HepG2 (cell line): ENCODE data around the gene HIBADH. TPM values are rescaled to one million over a fixed set of nuclear protein-coding genes. Genes with fewer than 3 reads are reported as not detected.
"Not testable (repeated sequence)": the region's sequence is repeated elsewhere in the genome, so short reads cannot be mapped to it uniquely, and the experiment has no call there.

ENCODE experiments used
- ATAC-seq: fragments of 200-7000 bp; cut with Tn5 transposase; 3 replicates; pipeline ENCODE4 v1.9.1; 2020; ENCODE audit warnings: mild to moderate bottlenecking, moderate library complexity
- BruUV-seq: library from RNA; stranded (reverse); fragments of 400-500 nt; replicated peaks from 2 replicates; lab custom pipeline; 2021; lab: Mats Ljungman, UMichigan
- CTCF ChIA-PET: fragments of 300-600 bp; formaldehyde crosslinking; extraction: SDS; loops from one replicate; lab custom pipeline; 2021; ENCODE audit warnings: low total read pairs, inconsistent platforms, low intra/inter-chr PET ratio; lab: Yijun Ruan, JAX
- POLR2A ChIA-PET: fragments of 350-600 bp; sonication (Branson Sonifier 250); formaldehyde crosslinking; loops from one replicate; lab custom pipeline; 2020; ENCODE audit warnings: antibody characterized with exemption, inconsistent platforms; lab: Yijun Ruan, JAX
- DNase-seq: peaks from one replicate; pipeline ENCODE4 v3.0.0-alpha.2; 2015; ENCODE audit warnings: low spot score
- FAIRE-seq: peaks from 3 replicates; lab custom pipeline; 2011; peaks lifted over from hg19 to GRCh38; lab: Jason Lieb, UNC
- H2AFZ ChIP-seq: one replicate; pipeline ENCODE4 v1.6.1; 2011; ENCODE audit warnings: low read length, inconsistent platforms
- H3K27ac ChIP-seq: fragments of 300-600 bp; 3 replicates; pipeline ENCODE4 v1.8.0; 2011; ENCODE audit warnings: mixed run types, mild to moderate bottlenecking, mixed read lengths, low read length, inconsistent platforms; ENCODE audit not compliant: insufficient read depth; ENCODE audit errors: extremely low read length
- H3K27me3 ChIP-seq, 2 experiments: fragments of 200-600 bp in 1 of 2; 2 replicates in 1 of 2; 3 replicates in 1 of 2; pipeline versions ENCODE4 v1.6.0 to v1.8.0; 2011; ENCODE audit warnings: low read length in 2 of 2, mild to moderate bottlenecking in 2 of 2, moderate library complexity in 2 of 2, inconsistent platforms in 1 of 2; ENCODE audit not compliant: insufficient read depth in 2 of 2, control insufficient read depth in 1 of 2
- H3K36me3 ChIP-seq, 2 experiments: fragments of 200-600 bp in 1 of 2; replicated peaks in 1 of 2; 2 replicates in 1 of 2; 3 replicates in 1 of 2; pipeline versions ENCODE4 v1.5.1 to v1.8.0; 2011; ENCODE audit warnings: low read length in 2 of 2, inconsistent platforms in 1 of 2; ENCODE audit not compliant: insufficient read depth in 2 of 2, control insufficient read depth in 1 of 2
- H3K4me1 ChIP-seq: 2 replicates; pipeline ENCODE4 v1.5.1; 2012; ENCODE audit warnings: low read length, inconsistent platforms; ENCODE audit not compliant: insufficient read depth
- H3K4me2 ChIP-seq: 2 replicates; pipeline ENCODE4 v1.6.0; 2011; ENCODE audit warnings: low read depth, low read length, inconsistent platforms
- H3K4me3 ChIP-seq, 3 experiments: fragments of 200-600 bp in 1 of 3; sonication (generic), shearing (Covaris generic) in 1 of 3; replicated peaks in 1 of 3; 2 replicates each; pipeline ENCODE4 v1.5.1; 2011 to 2016; ENCODE audit warnings: low read length in 3 of 3, inconsistent platforms in 2 of 3, low read depth in 2 of 3, mild to moderate bottlenecking in 2 of 3, control low read depth in 1 of 3, mixed read lengths in 1 of 3; ENCODE audit not compliant: insufficient read depth in 1 of 3
- H3K79me2 ChIP-seq: one replicate; pipeline ENCODE4 v1.6.1; 2011; ENCODE audit warnings: low read length, inconsistent platforms; ENCODE audit not compliant: insufficient read depth
- H3K9ac ChIP-seq: 2 replicates; pipeline ENCODE4 v1.6.0; 2011; ENCODE audit warnings: mild to moderate bottlenecking, low read depth, low read length, inconsistent platforms; ENCODE audit not compliant: insufficient read depth
- H3K9me3 ChIP-seq: 2 replicates; pipeline ENCODE4 v1.5.1; 2012; ENCODE audit warnings: mild to moderate bottlenecking, low read length
- H4K20me1 ChIP-seq: 2 replicates; pipeline ENCODE4 v1.6.0; 2011; ENCODE audit warnings: inconsistent platforms, mild to moderate bottlenecking, low read length, moderate library complexity; ENCODE audit not compliant: insufficient read depth
- ARID5B ChIP-seq: IDR thresholded peaks from 2 replicates; pipeline ENCODE4 v1.4.0; 2020; ENCODE audit warnings: mild to moderate bottlenecking, missing genetic modification reagents
- CEBPG ChIP-seq: IDR thresholded peaks from 2 replicates; pipeline ENCODE4 v1.6.1; 2016
- GATAD2A ChIP-seq: IDR thresholded peaks from 2 replicates; pipeline ENCODE4 v1.6.1; 2016
- HOMEZ ChIP-seq: IDR thresholded peaks from 2 replicates; pipeline ENCODE4 v1.6.1; 2016; ENCODE audit warnings: low read depth
- NR1H2 ChIP-seq: sonication (generic); formaldehyde crosslinking; IDR thresholded peaks from 2 replicates; pipeline ENCODE4 v1.8.1; 2022; ENCODE audit warnings: low read depth, missing genetic modification reagents, borderline replicate concordance
- SALL1 ChIP-seq: sonication (generic); formaldehyde crosslinking; IDR thresholded peaks from 2 replicates; pipeline ENCODE4 v1.8.0; 2022; ENCODE audit warnings: mild to moderate bottlenecking, missing genetic modification reagents
- ZC3H4 ChIP-seq: sonication (generic); formaldehyde crosslinking; IDR thresholded peaks from 2 replicates; pipeline ENCODE4 v1.4.0; 2020; ENCODE audit warnings: missing genetic modification reagents, borderline replicate concordance
- ZMYM4 ChIP-seq: sonication (generic); formaldehyde crosslinking; IDR thresholded peaks from 2 replicates; pipeline ENCODE4 v1.8.1; 2023; ENCODE audit warnings: mild to moderate bottlenecking, missing genetic modification reagents
- ZNF770 ChIP-seq: sonication (generic); formaldehyde crosslinking; IDR thresholded peaks from 2 replicates; pipeline ENCODE4 v1.5.0; 2020; ENCODE audit warnings: mild to moderate bottlenecking, missing genetic modification reagents
- WGBS: methylation state at CpG from one replicate; pipeline ENCODE4 v1.1.6; 2017; ENCODE audit warnings: low lambda C conversion rate; 5-methylcytosine and 5-hydroxymethylcytosine counted together
- in situ Hi-C: cut with HindIII; loops from 2 replicates; pipeline ENCODE4 v1.10.0; 2017; ENCODE audit warnings: low pct_unique_long_range_greater_than_20kb; ENCODE audit not compliant: extremely low pct_ligation_motif_present
- intact Hi-C: fragments of 100-400 bp; cut with micrococcal nuclease; formaldehyde crosslinking; loops from one replicate; pipeline ENCODE4 v1.10.0; 2022; ENCODE audit not compliant: unreplicated experiment
- polyA plus RNA-seq, 8 experiments: library from polyadenylated mRNA; depleted of rRNA in 3 of 8; stranded (reverse) in 7 of 8; unstranded in 1 of 8; fragments of >200 nt; fragmentation: Illumina TruSeq in 4 of 8; extraction: Trizol in 4 of 8; gene quantifications; 2 replicates each; pipeline versions ENCODE4 v1.2.1 to v1.2.3, GENCODE V29; 2011 to 2016; ENCODE audit warnings: low read depth in 4 of 8, missing spikeins in 1 of 8, mixed read lengths in 1 of 8; ENCODE audit not compliant: insufficient read depth in 1 of 8
- total RNA-seq, 5 experiments: library from RNA; depleted of rRNA; stranded (reverse); fragments of >200 nt; fragmentation: Illumina TruSeq; extraction: Trizol; gene quantifications; 2 replicates each; pipeline ENCODE4 v1.2.3, GENCODE V29; 2016; ENCODE audit warnings: low read depth in 1 of 5

HIBADH gene
- total and polyA plus RNA-seq, 2 of the 13 experiments (the other 11 are each of a cell fraction or from before 2014, with no cell fraction given) = 49.9 to 59.5 TPM

- no peak overlapping the region for H3K27ac ChIP-seq
- intact Hi-C loops = loop anchor here (5.0 kb wide), 1 partner anchor 343 kb away; no protein-coding TSS in a partner anchor
These were observed 83.1 kb downstream of the HIBADH start for GRCh38 chr7:27579565-27579964.

GRCh38 chr7:27578169-27578568, 84.5 kb downstream of the HIBADH start:
- H3K9me3 ChIP-seq, ATAC-seq, DNase-seq, H3K4me3 ChIP-seq, H3K27me3 ChIP-seq, CTCF ChIA-PET, H3K27ac ChIP-seq, H2AFZ ChIP-seq, H3K36me3 ChIP-seq, H4K20me1 ChIP-seq, H3K79me2 ChIP-seq, H3K9ac ChIP-seq, H3K4me2 ChIP-seq, POLR2A ChIA-PET, BruUV-seq: not testable (repeated sequence)
- 56% methylated on average over 7 of the region's 7 CpGs for WGBS
- in situ Hi-C loops = loop anchor here (5.0 to 10.0 kb wide), 2 partner anchors 341 to 373 kb away; partner anchors contain the start of gene HOXA13
- intact Hi-C loops = loop anchor here (5.0 kb wide), 1 partner anchor 344 kb away; no protein-coding TSS in a partner anchor
- FAIRE-seq = peak; percentile 67
- H3K4me1 ChIP-seq = peaks cover 27% of the 10 kb centered on the region
- TF ChIP-seq ARID5B (CRISPR knock-in tag) (peak; percentile 55; the same call in 1 of the 2 replicates), CEBPG (peak; percentile 91), HOMEZ (CRISPR knock-in tag) (peak; percentile 37; the same call in 1 of the 2 replicates), ZNF770 (0 out of 2 replicates have a peak, but pooled peaks have one; percentile 23), GATAD2A (CRISPR knock-in tag) (peak; percentile 34; the same call in 1 of the 2 replicates), ZMYM4 (CRISPR knock-in tag) (0 out of 2 replicates have a peak, but pooled peaks have one; percentile 21), SALL1 (CRISPR knock-in tag) (peak; percentile 29; the same call in 1 of the 2 replicates)

More at GRCh38 chr7:27579565-27579964, 83.1 kb downstream of the HIBADH start:
- H3K79me2 ChIP-seq = no peaks in the 10 kb centered on the region
- no peaks in the 10 kb centered on the region for H4K20me1 ChIP-seq
- no peak overlapping the region for H3K4me3 ChIP-seq
- H3K36me3 ChIP-seq = no peaks in the 10 kb centered on the region; a peak in 2 of 5 replicates
- no peak overlapping the region for H2AFZ ChIP-seq
- in situ Hi-C loops = loop anchor here (5.0 to 10.0 kb wide), 2 partner anchors 342 to 375 kb away; partner anchors contain the start of gene HOXA13
- peaks cover 27% of the 10 kb centered on the region for H3K4me1 ChIP-seq
- no peaks in the 10 kb centered on the region for H3K27me3 ChIP-seq
- FAIRE-seq = no peak
- no peak overlapping the region for H3K9ac ChIP-seq
- TF ChIP-seq ZC3H4 (CRISPR knock-in tag) (no peak), NR1H2 (CRISPR knock-in tag) (no peak)
- WGBS = 47% methylated on average over 3 of the region's 3 CpGs
- H3K4me2 ChIP-seq = no peak overlapping the region
- no peak for ATAC-seq
- POLR2A ChIA-PET = no interaction called here
- no TSS peak for BruUV-seq
- H3K9me3 ChIP-seq = no peaks in the 10 kb centered on the region
- CTCF ChIA-PET = no interaction called here
- DNase-seq = no peak
